ENCODE results near the gene SLC6A6. TPM values are rescaled to one million over a fixed set of nuclear protein-coding genes. Genes with fewer than 3 reads are reported as not detected.

The SLC6A6 gene
- total RNA-seq, 6 experiments from 2014 or later = 1.5 to 8.2 (median 4.1) TPM

GRCh38 chr3:14517601-14518431 lies 115.4 kb downstream of the SLC6A6 start:
- no peak overlapping the region for H3K27ac ChIP-seq
- no peak for ATAC-seq
- no peaks in the 10 kb centered on the region for H3K36me3 ChIP-seq
- H3K4me3 ChIP-seq = no peak overlapping the region
- DNase-seq = peak in 1 of 3 donors; percentile 30
- TF ChIP-seq CTCF (IDR thresholded peaks at IDR 0.05) = no peak
- no peak for TF ChIP-seq POLR2A (IDR thresholded peaks at IDR 0.05)
- H3K27me3 ChIP-seq = no peaks in the 10 kb centered on the region
- H3K4me1 ChIP-seq = no peaks in the 10 kb centered on the region
- intact Hi-C loops (cut with DNase I) = no loop called here
- H3K9me3 ChIP-seq = no peaks in the 10 kb centered on the region
- 78% methylated on average over 12 of the region's 22 CpGs for WGBS (ENCODE audit: insufficient coverage, low coverage, low lambda C conversion rate, missing lambda C conversion rate)

GRCh38 chr3:14518432-14518802 lies 116.0 kb downstream of the SLC6A6 start:
- intact Hi-C loops (cut with DNase I) = no loop called here
- no peak overlapping the region for H3K27ac ChIP-seq
- no peaks in the 10 kb centered on the region for H3K36me3 ChIP-seq
- no peak overlapping the region for H3K4me3 ChIP-seq
- WGBS (ENCODE audit: insufficient coverage, low coverage, low lambda C conversion rate, missing lambda C conversion rate) = 83% methylated on average over 4 of the region's 7 CpGs
- no peaks in the 10 kb centered on the region for H3K4me1 ChIP-seq
- H3K9me3 ChIP-seq = no peaks in the 10 kb centered on the region
- peak in 1 of 3 donors; percentile 37 for DNase-seq
- ATAC-seq = no peak
- TF ChIP-seq POLR2A (IDR thresholded peaks at IDR 0.05) (no peak), CTCF (IDR thresholded peaks at IDR 0.05) (no peak)
- no peaks in the 10 kb centered on the region for H3K27me3 ChIP-seq

GRCh38 chr3:14518893-14519292 lies 116.5 kb downstream of the SLC6A6 start:
- Histone ChIP-seq H3K36me3 (no peaks in the 10 kb centered on the region), H3K27me3 (no peaks in the 10 kb centered on the region), H3K27ac (no peak overlapping the region), H3K9me3 (no peaks in the 10 kb centered on the region), H3K4me1 (no peaks in the 10 kb centered on the region), H3K4me3 (no peak overlapping the region)
- WGBS (ENCODE audit: insufficient coverage, low coverage, low lambda C conversion rate, missing lambda C conversion rate) = 88% methylated on average over 3 of the region's 11 CpGs
- TF ChIP-seq POLR2A (IDR thresholded peaks at IDR 0.05) (no peak), CTCF (IDR thresholded peaks at IDR 0.05) (no peak)
- intact Hi-C loops (cut with DNase I) = no loop called here
- ATAC-seq (no peak), DNase-seq (no peak)

GRCh38 chr3:14519406-14519805 lies 117.0 kb downstream of the SLC6A6 start:
- ATAC-seq (no peak), DNase-seq (peak in 1 of 3 donors; percentile 15)
- H3K4me1 ChIP-seq = no peaks in the 10 kb centered on the region
- TF ChIP-seq POLR2A (IDR thresholded peaks at IDR 0.05) = no peak
- no peaks in the 10 kb centered on the region for H3K27me3 ChIP-seq
- WGBS (ENCODE audit: insufficient coverage, low coverage, low lambda C conversion rate, missing lambda C conversion rate) = no CpG with 5 or more reads among the region's 1 CpG
- no peaks in the 10 kb centered on the region for H3K36me3 ChIP-seq
- intact Hi-C loops (cut with DNase I) = no loop called here
- H3K4me3 ChIP-seq = no peak overlapping the region
- no peaks in the 10 kb centered on the region for H3K9me3 ChIP-seq
- no peak overlapping the region for H3K27ac ChIP-seq

- Histone ChIP-seq H3K27me3 (no peaks in the 10 kb centered on the region), H3K36me3 (no peaks in the 10 kb centered on the region), H3K4me3 (no peak overlapping the region), H3K4me1 (no peaks in the 10 kb centered on the region), H3K27ac (no peak overlapping the region), H3K9me3 (no peaks in the 10 kb centered on the region)
- TF ChIP-seq POLR2A (IDR thresholded peaks at IDR 0.05) (no peak), CTCF (IDR thresholded peaks at IDR 0.05) (no peak)
- no CpG with 5 or more reads among the region's 15 CpGs for WGBS (ENCODE audit: insufficient coverage, low coverage, low lambda C conversion rate, missing lambda C conversion rate)
- DNase-seq (peak in 2 of 3 donors; percentile 35 to 40), ATAC-seq (peak in 1 of 4 donors; percentile 5)
- intact Hi-C loops (cut with DNase I) = no loop called here
Observed at GRCh38 chr3:14520149-14520548, 117.7 kb downstream of the SLC6A6 start.
